A549 (cell line): Measurements from ENCODE around the gene CEP85L.

Experiments used
- CEBPB ChIP-seq, 2 experiments: fragments of >200 bp in 1 of 2; sonication (Bioruptor Twin) in 1 of 2; formaldehyde crosslinking in 1 of 2; IDR thresholded peaks; 2 replicates each; pipeline ENCODE4 v1.6.1; 2012 to 2016
- EP300 ChIP-seq, 2 experiments: fragments of >200 bp; sonication (Bioruptor Twin); formaldehyde crosslinking; IDR thresholded peaks; 2 replicates in 1 of 2; 3 replicates in 1 of 2; pipeline ENCODE4 v1.6.1; 2016 to 2017
- HOXB5 ChIP-seq: fragments of 250-450 bp; sonication (Bioruptor Pico); IDR thresholded peaks from 2 replicates; pipeline ENCODE4 v1.5.0; 2020; ENCODE audit warnings: mild to moderate bottlenecking, moderate library complexity
- NPAS2 ChIP-seq: fragments of 250-450 bp; sonication (Bioruptor Pico); IDR thresholded peaks from 2 replicates; pipeline ENCODE4 v1.8.0; 2022; ENCODE audit warnings: mild to moderate bottlenecking, moderate library complexity, borderline replicate concordance
- NR3C1 ChIP-seq: fragments of >200 bp; sonication (Bioruptor Twin); formaldehyde crosslinking; IDR thresholded peaks from 3 replicates; pipeline ENCODE4 v1.6.1; 2017
- RNF2 ChIP-seq: fragments of 200-600 bp; sonication (generic); IDR thresholded peaks from 2 replicates; pipeline ENCODE4 v1.6.1; 2016; ENCODE audit warnings: low read depth, mild to moderate bottlenecking, antibody characterized with exemption, moderate library complexity, borderline replicate concordance
- SREBF2 ChIP-seq: fragments of 450-650 bp; IDR thresholded peaks from 2 replicates; pipeline ENCODE4 v1.6.1; 2014; ENCODE audit warnings: mild to moderate bottlenecking, moderate library complexity
- TF ChIP-seq, protein P1 (sequence below): fragments of >200 bp; sonication (Bioruptor Twin); formaldehyde crosslinking; IDR thresholded peaks from 3 replicates; pipeline ENCODE4 v1.5.1; 2016
- TF ChIP-seq, protein P2 (sequence below): IDR thresholded peaks from 2 replicates; pipeline ENCODE4 v1.6.1; 2012
- TF ChIP-seq, protein P3 (sequence below): IDR thresholded peaks from 2 replicates; pipeline ENCODE4 v1.6.1; 2012

DNA sequence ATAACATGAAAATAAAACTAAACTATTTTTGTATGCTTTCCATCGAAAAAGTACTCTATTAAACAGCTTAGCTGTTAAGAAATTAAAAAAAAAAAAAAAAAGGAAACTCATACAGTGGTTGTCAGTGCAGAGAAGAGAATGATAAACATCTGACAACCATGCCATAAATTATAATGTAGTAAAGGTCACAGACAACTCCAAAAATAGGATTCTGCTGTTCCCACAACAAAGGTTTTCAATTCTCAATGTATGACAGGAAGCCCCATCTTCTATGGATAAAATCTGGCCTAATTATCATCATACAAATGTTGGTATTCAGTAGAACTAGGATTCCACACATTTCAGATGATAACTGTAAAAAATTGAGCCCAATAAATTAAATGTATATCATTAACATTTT, 98.3 kb downstream of the CEP85L start:
- TF ChIP-seq, protein P1, sequence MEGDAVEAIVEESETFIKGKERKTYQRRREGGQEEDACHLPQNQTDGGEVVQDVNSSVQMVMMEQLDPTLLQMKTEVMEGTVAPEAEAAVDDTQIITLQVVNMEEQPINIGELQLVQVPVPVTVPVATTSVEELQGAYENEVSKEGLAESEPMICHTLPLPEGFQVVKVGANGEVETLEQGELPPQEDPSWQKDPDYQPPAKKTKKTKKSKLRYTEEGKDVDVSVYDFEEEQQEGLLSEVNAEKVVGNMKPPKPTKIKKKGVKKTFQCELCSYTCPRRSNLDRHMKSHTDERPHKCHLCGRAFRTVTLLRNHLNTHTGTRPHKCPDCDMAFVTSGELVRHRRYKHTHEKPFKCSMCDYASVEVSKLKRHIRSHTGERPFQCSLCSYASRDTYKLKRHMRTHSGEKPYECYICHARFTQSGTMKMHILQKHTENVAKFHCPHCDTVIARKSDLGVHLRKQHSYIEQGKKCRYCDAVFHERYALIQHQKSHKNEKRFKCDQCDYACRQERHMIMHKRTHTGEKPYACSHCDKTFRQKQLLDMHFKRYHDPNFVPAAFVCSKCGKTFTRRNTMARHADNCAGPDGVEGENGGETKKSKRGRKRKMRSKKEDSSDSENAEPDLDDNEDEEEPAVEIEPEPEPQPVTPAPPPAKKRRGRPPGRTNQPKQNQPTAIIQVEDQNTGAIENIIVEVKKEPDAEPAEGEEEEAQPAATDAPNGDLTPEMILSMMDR, result no peak
- no peak for TF ChIP-seq SREBF2
- TF ChIP-seq NPAS2 (CRISPR knock-in tag), result no peak
- TF ChIP-seq, protein P2, sequence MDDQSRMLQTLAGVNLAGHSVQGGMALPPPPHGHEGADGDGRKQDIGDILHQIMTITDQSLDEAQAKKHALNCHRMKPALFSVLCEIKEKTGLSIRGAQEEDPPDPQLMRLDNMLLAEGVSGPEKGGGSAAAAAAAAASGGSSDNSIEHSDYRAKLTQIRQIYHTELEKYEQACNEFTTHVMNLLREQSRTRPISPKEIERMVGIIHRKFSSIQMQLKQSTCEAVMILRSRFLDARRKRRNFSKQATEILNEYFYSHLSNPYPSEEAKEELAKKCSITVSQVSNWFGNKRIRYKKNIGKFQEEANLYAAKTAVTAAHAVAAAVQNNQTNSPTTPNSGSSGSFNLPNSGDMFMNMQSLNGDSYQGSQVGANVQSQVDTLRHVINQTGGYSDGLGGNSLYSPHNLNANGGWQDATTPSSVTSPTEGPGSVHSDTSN, result no peak
- TF ChIP-seq NR3C1, result no peak
- no peak for TF ChIP-seq EP300 (IDR thresholded peaks at IDR 0.05)
- no peak for TF ChIP-seq CEBPB (IDR thresholded peaks at IDR 0.05)
- TF ChIP-seq HOXB5 (CRISPR knock-in tag), result no peak
- TF ChIP-seq RNF2, result no peak
- TF ChIP-seq, protein P3, sequence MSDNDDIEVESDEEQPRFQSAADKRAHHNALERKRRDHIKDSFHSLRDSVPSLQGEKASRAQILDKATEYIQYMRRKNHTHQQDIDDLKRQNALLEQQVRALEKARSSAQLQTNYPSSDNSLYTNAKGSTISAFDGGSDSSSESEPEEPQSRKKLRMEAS, result no peak
